K562 (cell line): ENCODE measurements around the gene CERCAM. TPM values are rescaled to one million over a fixed set of nuclear protein-coding genes. Genes with fewer than 3 reads are reported as not detected.

ENCODE experiments used
- CBFA2T3 ChIP-seq: fragments of 450-650 bp; IDR thresholded peaks from 2 replicates; pipeline ENCODE4 v1.6.1; 2017
- CLOCK ChIP-seq: fragments of 250-450 bp; sonication (Bioruptor Pico); IDR thresholded peaks from 2 replicates; pipeline ENCODE4 v1.4.0; 2020; ENCODE audit warnings: mild to moderate bottlenecking, moderate library complexity, borderline replicate concordance
- DPF2 ChIP-seq: fragments of 450-650 bp; IDR thresholded peaks from 2 replicates; pipeline ENCODE4 v1.6.1; 2016
- HDAC1 ChIP-seq, 2 experiments: fragments of 450-650 bp; IDR thresholded peaks; 2 replicates each; pipeline ENCODE4 v1.6.1; 2016 to 2017; ENCODE audit warnings: inconsistent platforms in 1 of 2, mild to moderate bottlenecking in 1 of 2, moderate library complexity in 1 of 2
- NFE2 ChIP-seq: IDR thresholded peaks from 2 replicates; pipeline ENCODE4 v1.6.1; 2014; ENCODE audit warnings: antibody characterized with exemption, low read depth
- RAD21 ChIP-seq, 2 experiments: fragments of 250-450 bp in 1 of 2; fragments of 450-650 bp in 1 of 2; sonication (Bioruptor Pico) in 1 of 2; formaldehyde crosslinking in 1 of 2; IDR thresholded peaks in 1 of 2; conservative IDR thresholded peaks in 1 of 2; 2 replicates each; pipeline versions ENCODE4 v1.4.0 to v1.8.0; 2020 to 2022; ENCODE audit warnings: mild to moderate bottlenecking in 2 of 2, moderate library complexity in 1 of 2
- TCF3 ChIP-seq: sonication (generic); formaldehyde crosslinking; IDR thresholded peaks from 2 replicates; pipeline ENCODE4 v1.4.0; 2020; ENCODE audit warnings: mild to moderate bottlenecking, missing genetic modification reagents
- XRCC5 ChIP-seq: fragments of 200-400 bp; formaldehyde crosslinking; IDR thresholded peaks from 2 replicates; pipeline ENCODE4 v1.6.1; 2017; ENCODE audit warnings: low read depth, mild to moderate bottlenecking, low read length
- ZBTB12 ChIP-seq: fragments of 250-450 bp; sonication (Bioruptor Pico); IDR thresholded peaks from 2 replicates; pipeline ENCODE4 v1.4.0; 2020
- ZBTB40 ChIP-seq, 2 experiments: fragments of 450-650 bp in 1 of 2; sonication (generic) in 1 of 2; formaldehyde crosslinking in 1 of 2; IDR thresholded peaks; 2 replicates each; pipeline versions ENCODE4 v1.7.1 to v1.9.0; 2016 to 2022; ENCODE audit warnings: inconsistent platforms in 1 of 2, mild to moderate bottlenecking in 1 of 2, missing genetic modification reagents in 1 of 2
- ZNF184 ChIP-seq: sonication (generic); formaldehyde crosslinking; IDR thresholded peaks from 2 replicates; pipeline ENCODE4 v1.5.0; 2020; ENCODE audit warnings: missing genetic modification reagents
- ZNF24 ChIP-seq: fragments of 450-650 bp; IDR thresholded peaks from 2 replicates; pipeline ENCODE4 v1.6.1; 2016
- ZNF668 ChIP-seq: fragments of 250-450 bp; sonication (Bioruptor Pico); IDR thresholded peaks from 2 replicates; pipeline ENCODE4 v1.8.0; 2022; ENCODE audit warnings: mild to moderate bottlenecking, inconsistent platforms
- polyA plus RNA-seq, 8 experiments: library from polyadenylated mRNA; depleted of rRNA in 4 of 8; stranded (reverse) in 5 of 8; unstranded in 3 of 8; fragments of >200 nt; fragmentation: Nextera tagmentation in 2 of 8; fragmentation: Illumina TruSeq in 1 of 8; extraction: Ambion mirVana in 2 of 8; extraction: Trizol in 1 of 8; gene quantifications; 2 replicates each; pipeline versions ENCODE4 v1.2.1 to v1.2.3, GENCODE V29; 2011 to 2014; ENCODE audit warnings: inconsistent platforms in 1 of 8, missing spikeins in 1 of 8
- total RNA-seq, 7 experiments: library from RNA; depleted of rRNA in 6 of 7; stranded (reverse); fragments of >200 nt in 6 of 7; fragmentation: Illumina TruSeq in 2 of 7; extraction: Trizol in 2 of 7; gene quantifications; 2 replicates each; pipeline versions ENCODE4 v1.2.1 to v1.2.3, GENCODE V29; 2011 to 2021; ENCODE audit warnings: low replicate concordance in 1 of 7
- TF ChIP-seq, protein P1 (sequence below): fragments of 450-650 bp; IDR thresholded peaks from 2 replicates; pipeline ENCODE4 v1.6.1; 2016

Gene CERCAM
- total and polyA plus RNA-seq, 9 of the 15 experiments (the other 6 are each of a cell fraction or from before 2014, with no cell fraction given) = 0.75 to 24.0 (median 18.0) TPM

DNA sequence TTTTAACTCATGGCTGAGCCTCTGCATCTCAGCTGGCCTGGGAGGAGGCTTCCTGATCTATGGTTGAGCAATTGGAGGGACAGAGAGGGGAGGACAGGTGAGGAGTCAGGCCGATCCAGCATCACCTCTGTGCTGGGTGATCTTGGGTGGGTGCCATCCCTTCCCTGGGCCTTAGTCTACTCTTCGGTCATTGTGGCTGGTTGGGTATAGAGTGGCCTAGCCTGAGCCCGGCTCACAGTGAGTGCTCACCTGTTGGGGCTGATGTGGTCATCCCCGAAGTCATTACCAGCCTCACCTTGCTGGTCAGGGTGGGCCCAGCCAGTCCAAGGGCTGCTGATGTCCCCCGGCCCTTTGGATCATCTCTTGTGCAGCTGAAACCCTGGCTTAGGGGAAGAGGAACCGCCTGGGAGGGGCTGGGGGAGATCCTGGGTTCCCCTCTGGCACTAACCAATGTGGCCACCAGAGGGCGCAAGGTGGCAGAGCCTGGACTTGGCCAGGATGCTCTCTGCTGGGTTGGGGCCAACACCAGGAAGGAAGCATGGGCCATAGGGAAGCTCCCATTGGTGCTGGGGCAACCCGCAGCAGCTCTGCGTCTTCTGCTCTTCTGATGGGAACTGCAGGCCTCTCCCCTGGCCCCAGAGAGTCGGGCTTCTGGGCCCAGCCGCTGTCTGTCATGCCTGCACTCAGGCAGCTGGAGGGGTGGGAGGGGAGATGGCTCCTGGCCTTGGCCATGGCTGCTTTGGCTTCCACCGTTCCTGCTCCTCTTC, 17.9 kb downstream of the CERCAM start (continued):
- TF ChIP-seq CLOCK (CRISPR knock-in tag) (no peak), TCF3 (CRISPR knock-in tag) (no peak), ZBTB12 (CRISPR knock-in tag) (no peak), ZNF668 (CRISPR knock-in tag) (no peak), ZBTB40 (IDR thresholded peaks at IDR 0.05) (no peak), ZBTB40 (CRISPR knock-in tag; IDR thresholded peaks at IDR 0.05) (no peak), HDAC1 (IDR thresholded peaks at IDR 0.05) (no peak), XRCC5 (0 out of 2 replicates have a peak, but pooled peaks have one; percentile 48), CBFA2T3 (no peak), RAD21 (CRISPR knock-in tag; conservative IDR thresholded peaks at IDR 0.05 in 1 of 2, IDR thresholded peaks at IDR 0.05 in 1 of 2) (peak; percentile 72 to 87), DPF2 (no peak), ZNF24 (no peak), ZNF184 (CRISPR knock-in tag) (no peak), NFE2 (no peak)
- TF ChIP-seq, protein P1, sequence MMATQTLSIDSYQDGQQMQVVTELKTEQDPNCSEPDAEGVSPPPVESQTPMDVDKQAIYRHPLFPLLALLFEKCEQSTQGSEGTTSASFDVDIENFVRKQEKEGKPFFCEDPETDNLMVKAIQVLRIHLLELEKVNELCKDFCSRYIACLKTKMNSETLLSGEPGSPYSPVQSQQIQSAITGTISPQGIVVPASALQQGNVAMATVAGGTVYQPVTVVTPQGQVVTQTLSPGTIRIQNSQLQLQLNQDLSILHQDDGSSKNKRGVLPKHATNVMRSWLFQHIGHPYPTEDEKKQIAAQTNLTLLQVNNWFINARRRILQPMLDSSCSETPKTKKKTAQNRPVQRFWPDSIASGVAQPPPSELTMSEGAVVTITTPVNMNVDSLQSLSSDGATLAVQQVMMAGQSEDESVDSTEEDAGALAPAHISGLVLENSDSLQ = no peak
